Parathyroid adenoma (tissue), 2 donors: ENCODE measurements around the gene LCN1.

ENCODE experiments used
- H2AFZ ChIP-seq: fragments of 300-600 bp; sonication (generic); one replicate; pipeline ENCODE4 v1.7.0; 2017; ENCODE audit warnings: antibody characterized with exemption, mild to moderate bottlenecking
- H3K27ac ChIP-seq: fragments of 300-600 bp; sonication (generic); one replicate; pipeline ENCODE4 v1.7.0; 2017
- H3K27me3 ChIP-seq: fragments of 300-600 bp; sonication (generic); one replicate; pipeline ENCODE4 v1.7.0; 2017; ENCODE audit warnings: low read length; ENCODE audit not compliant: control insufficient read depth, insufficient read depth
- H3K36me3 ChIP-seq: fragments of 300-600 bp; sonication (generic); one replicate; pipeline ENCODE4 v1.7.0; 2017; ENCODE audit warnings: low read length; ENCODE audit not compliant: control insufficient read depth, insufficient read depth
- H3K4me1 ChIP-seq: fragments of 300-600 bp; sonication (generic); one replicate; pipeline ENCODE4 v1.7.0; 2017; ENCODE audit warnings: control low read depth
- H3K4me2 ChIP-seq: fragments of 300-600 bp; sonication (generic); one replicate; pipeline ENCODE4 v1.7.0; 2017; ENCODE audit warnings: low read length
- H3K4me3 ChIP-seq: fragments of 300-600 bp; sonication (generic); one replicate; pipeline ENCODE4 v1.7.0; 2017; ENCODE audit warnings: low read depth, low read length
- H3K79me2 ChIP-seq: fragments of 300-600 bp; sonication (generic); one replicate; pipeline ENCODE4 v1.7.0; 2017; ENCODE audit warnings: control low read depth
- H3K9ac ChIP-seq: fragments of 300-600 bp; sonication (generic); one replicate; pipeline ENCODE4 v1.7.0; 2017; ENCODE audit warnings: mild to moderate bottlenecking
- H3K9me3 ChIP-seq: fragments of 300-600 bp; sonication (generic); one replicate; pipeline ENCODE4 v1.7.0; 2017; ENCODE audit warnings: low read length; ENCODE audit not compliant: control insufficient read depth
- TF ChIP-seq, protein P1 (sequence below): fragments of 300-600 bp; sonication (generic); IDR thresholded peaks from one replicate; pipeline ENCODE4 v1.7.0; 2017; ENCODE audit warnings: antibody characterized with exemption, mild to moderate bottlenecking
- donor health status: primary hyperparathyroidism.

The LCN1 gene

DNA sequence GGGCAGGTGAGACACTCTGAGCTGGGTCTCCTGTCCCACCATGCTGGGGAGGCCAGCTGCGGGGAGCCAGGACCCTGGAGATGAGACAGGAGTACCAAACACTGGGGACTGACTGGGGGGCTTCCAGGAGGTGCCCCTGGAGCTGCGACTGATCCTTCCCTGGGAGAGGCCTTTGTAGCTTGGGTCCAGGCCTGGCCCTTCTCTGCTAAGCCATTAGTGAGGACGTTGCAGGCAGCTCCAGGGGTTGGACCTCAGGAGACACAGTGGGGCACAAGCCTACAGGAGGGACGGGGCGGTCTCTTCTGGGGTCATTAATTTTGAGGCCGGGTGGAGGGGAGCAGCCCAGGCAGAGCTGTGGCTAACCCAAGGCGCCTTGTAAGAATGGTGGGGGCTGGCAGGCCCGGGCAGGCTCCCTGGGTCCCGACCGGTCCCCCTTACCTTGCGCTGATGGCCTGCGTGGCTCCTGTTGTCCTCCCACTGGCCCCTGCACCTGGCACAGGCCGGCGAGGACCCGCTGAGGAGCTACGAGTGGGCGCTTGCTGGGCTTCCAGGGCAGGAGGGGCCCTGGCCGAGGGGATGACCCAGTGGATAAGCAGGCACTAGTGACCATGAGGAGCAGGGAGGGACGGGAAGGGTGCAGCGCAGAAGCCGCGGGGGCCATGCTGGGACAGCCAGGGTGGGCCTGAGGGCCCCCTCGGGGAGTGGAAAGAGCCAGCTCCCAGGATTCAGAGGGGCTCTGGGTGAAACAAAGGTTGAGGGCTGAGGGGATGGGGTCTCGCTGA is 15.6 kb upstream of the LCN1 start:
- Histone ChIP-seq H3K9ac (no peak overlapping the region), H2AFZ (no peak overlapping the region), H3K36me3 (no peaks in the 10 kb centered on the region)

DNA sequence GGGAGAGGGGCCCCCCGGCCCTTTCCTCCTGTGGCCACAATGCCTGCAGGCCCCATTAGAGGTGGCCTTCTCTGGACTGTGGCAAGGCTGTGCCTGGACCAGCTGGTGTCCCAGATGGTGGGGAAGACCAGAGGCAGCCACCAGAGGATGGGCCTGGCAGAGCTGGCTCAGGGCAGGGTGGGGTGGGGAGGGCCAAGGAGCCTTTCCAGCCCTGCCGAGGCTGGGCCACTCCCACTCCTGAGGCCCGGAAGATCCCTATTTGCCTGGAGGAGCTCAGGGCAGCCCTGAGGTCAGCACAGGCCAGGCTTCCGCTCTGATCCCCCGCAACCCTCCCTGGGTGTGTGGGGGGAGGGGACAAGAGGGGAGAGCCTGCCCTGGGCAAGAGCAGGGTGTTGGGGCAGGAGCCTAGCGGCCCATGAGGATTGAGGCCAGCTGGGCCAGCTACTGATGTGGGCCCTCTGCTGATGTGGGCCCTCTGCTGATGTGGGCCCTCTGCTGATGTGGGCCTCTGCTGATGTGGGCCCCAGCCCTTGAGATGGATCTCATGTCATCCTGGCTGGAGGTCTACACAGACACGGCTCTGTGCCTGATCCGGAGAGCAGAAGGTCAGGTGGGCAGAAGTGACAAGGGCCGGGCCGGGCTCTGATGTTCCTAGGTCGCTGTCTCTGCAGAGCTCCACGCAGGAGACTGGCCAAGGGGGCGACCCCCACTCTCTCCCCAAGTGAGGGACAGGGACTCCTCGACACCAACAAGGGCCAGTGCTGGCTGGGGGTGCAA is 14.7 kb upstream of the LCN1 start:
- H3K9me3 ChIP-seq: no peaks in the 10 kb centered on the region
- no peak overlapping the region for H3K4me2 ChIP-seq
- H3K27ac ChIP-seq: no peak overlapping the region
- no peak overlapping the region for H3K9ac ChIP-seq
- TF ChIP-seq, protein P1, sequence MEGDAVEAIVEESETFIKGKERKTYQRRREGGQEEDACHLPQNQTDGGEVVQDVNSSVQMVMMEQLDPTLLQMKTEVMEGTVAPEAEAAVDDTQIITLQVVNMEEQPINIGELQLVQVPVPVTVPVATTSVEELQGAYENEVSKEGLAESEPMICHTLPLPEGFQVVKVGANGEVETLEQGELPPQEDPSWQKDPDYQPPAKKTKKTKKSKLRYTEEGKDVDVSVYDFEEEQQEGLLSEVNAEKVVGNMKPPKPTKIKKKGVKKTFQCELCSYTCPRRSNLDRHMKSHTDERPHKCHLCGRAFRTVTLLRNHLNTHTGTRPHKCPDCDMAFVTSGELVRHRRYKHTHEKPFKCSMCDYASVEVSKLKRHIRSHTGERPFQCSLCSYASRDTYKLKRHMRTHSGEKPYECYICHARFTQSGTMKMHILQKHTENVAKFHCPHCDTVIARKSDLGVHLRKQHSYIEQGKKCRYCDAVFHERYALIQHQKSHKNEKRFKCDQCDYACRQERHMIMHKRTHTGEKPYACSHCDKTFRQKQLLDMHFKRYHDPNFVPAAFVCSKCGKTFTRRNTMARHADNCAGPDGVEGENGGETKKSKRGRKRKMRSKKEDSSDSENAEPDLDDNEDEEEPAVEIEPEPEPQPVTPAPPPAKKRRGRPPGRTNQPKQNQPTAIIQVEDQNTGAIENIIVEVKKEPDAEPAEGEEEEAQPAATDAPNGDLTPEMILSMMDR: no peak
- no peaks in the 10 kb centered on the region for H3K36me3 ChIP-seq
- no peak overlapping the region for H3K4me3 ChIP-seq
- no peaks in the 10 kb centered on the region for H3K79me2 ChIP-seq
- H3K4me1 ChIP-seq: no peaks in the 10 kb centered on the region
- H3K27me3 ChIP-seq: no peaks in the 10 kb centered on the region
- H2AFZ ChIP-seq: no peak overlapping the region

More for the DNA sequence above, 15.6 kb upstream of the LCN1 start:
- Histone ChIP-seq H3K4me3 (no peak overlapping the region), H3K9me3 (no peaks in the 10 kb centered on the region), H3K4me1 (no peaks in the 10 kb centered on the region), H3K27me3 (no peaks in the 10 kb centered on the region), H3K27ac (no peak overlapping the region), H3K79me2 (no peaks in the 10 kb centered on the region), H3K4me2 (no peak overlapping the region)
- TF ChIP-seq, protein P1: no peak

DNA sequence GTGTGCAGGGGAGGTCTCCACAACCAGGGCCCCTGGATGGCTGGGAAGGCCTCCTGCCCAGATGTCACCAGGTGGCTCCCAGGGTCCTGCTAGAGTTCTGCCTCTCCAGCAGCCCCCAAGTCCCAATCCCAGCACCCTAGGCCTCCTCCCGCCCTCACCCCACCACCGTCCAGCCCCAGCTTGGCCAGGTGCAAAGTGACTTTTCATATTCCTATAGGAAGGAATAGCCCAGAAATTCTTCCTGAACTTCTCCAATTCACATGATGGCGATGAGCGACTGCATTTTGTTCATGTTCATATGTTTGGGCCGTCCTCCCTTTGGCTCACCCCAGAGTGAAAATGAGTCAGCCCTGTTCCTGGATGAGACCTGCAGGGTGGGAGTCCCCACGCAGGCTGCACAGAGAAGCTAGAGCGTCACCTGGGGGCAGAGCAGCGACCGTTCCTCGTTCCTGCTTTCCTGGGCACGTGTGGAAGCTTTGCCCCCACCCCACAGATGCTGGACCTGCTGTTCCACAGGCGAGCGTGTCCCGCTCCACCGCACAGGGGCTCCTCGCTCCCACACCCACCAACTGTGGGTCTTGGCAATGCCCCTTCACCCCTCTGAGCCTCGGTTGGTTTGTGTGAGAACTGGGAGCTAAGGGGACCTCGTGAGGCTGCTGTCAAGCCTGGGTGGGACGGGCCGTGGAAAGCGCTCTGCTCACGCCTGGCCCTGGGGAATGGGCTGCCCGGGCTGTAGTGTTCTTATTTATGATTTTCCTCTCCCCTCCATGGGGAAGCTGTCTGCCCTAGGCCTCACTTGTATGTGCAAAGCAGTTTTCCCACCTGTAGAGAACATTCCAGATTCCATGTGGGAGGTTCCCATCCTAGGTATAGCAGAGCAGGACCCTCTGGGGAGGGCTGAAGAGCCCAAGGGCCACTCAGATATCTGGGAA is 13.9 kb upstream of the LCN1 start:
- H3K79me2 ChIP-seq: no peaks in the 10 kb centered on the region
- TF ChIP-seq, protein P1: no peak
- no peak overlapping the region for H3K27ac ChIP-seq
- H2AFZ ChIP-seq: no peak overlapping the region
- H3K9me3 ChIP-seq: no peaks in the 10 kb centered on the region
- H3K4me3 ChIP-seq: no peak overlapping the region
- no peaks in the 10 kb centered on the region for H3K27me3 ChIP-seq
- H3K36me3 ChIP-seq: no peaks in the 10 kb centered on the region
- no peaks in the 10 kb centered on the region for H3K4me1 ChIP-seq
- no peak overlapping the region for H3K9ac ChIP-seq
- H3K4me2 ChIP-seq: no peak overlapping the region

DNA sequence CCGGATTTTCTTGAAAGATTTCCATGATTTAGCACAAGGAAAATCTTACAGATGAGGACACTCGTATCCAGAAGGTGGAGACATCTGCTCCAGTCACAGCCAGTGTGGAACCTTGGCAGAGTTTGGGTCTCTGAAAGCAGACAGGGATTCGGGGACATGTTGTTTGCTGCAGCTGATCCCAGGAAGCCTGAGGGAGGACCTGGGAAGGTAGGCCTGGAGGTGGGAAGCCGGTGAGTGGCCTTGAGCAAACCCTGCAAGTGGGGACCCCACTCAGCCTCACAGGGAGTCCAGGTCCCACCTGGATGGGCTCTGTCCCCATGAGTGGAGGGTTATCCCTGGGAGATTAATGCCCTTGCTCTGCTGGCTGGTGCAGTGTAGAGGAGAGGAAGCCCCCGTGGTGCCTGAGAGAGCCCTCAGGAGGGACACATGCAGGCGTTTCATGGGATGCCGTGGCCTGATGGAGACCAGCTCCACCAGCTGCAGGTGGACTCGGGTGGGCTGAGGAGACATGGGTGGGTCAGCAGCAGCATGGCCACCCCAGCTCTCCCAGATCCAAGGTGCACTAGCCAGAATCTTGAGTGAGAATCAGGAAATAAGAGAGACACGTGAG is 12.9 kb upstream of the LCN1 start:
- Histone ChIP-seq H2AFZ (no peak overlapping the region), H3K4me3 (no peak overlapping the region), H3K27me3 (no peaks in the 10 kb centered on the region), H3K4me2 (no peak overlapping the region), H3K9me3 (no peaks in the 10 kb centered on the region), H3K27ac (no peak overlapping the region), H3K79me2 (no peaks in the 10 kb centered on the region), H3K36me3 (no peaks in the 10 kb centered on the region), H3K4me1 (no peaks in the 10 kb centered on the region), H3K9ac (no peak overlapping the region)
- TF ChIP-seq, protein P1: no peak
